ENCODE data around the gene FUT2. TPM values are rescaled to one million over a fixed set of nuclear protein-coding genes. Genes with fewer than 3 reads are reported as not detected.

FUT2 gene
- total RNA-seq, 4 donors from 2014 or later = 32.5 to 68.6 (median 55.1) TPM

DNA sequence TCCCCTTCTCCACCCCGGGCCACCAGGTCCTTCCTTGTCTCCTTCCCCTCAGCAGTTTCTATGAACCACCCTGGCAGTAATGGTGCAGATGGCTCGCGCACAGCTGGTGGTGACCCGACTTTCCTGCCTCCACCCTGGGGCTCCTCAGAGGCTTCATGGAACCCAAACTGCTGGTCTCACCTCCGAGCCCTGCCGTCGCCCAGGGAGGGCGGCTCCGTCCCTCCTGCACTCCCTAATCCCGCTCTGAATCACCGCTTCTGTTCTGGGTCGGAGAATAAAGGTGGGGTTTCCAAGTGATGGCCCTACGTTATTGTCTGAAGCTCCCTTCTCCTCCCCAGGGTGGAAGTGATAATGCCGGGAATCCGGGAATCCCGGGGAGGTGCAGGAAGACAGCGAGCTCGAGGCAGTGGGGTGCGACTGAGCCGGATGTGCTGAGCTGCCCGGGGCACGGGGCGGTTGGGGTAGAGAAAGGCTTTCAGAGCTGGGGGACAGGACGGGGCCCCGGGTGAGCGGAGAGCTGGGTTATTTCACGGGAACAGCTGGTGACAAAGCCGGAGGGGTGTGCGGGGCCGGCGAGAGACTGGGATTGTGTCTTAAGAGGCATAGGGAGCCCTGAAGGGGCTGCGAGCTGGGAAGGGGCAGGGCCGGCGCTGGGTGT lies 711 bp downstream of the FUT2 start:
- Histone ChIP-seq H3K9me3 (no peaks in the 10 kb centered on the region), H3K4me3 (peak overlapping the region; percentile 8 to 59 (median 46)), H3K4me1 (peaks cover 3 to 17% (median 11%) of the 10 kb centered on the region in 4 donors), H3K27ac (peak overlapping the region; percentile 84 to 91 (median 87)), H3K36me3 (no peaks in the 10 kb centered on the region), H3K27me3 (peaks cover 3% of the 10 kb centered on the region)
- TF ChIP-seq POLR2AphosphoS5 (IDR thresholded peaks at IDR 0.05) (peak in 1 of 3 donors; percentile 55), CTCF (IDR thresholded peaks at IDR 0.05) (no peak)
- in situ Hi-C loops (cut with MboI; ENCODE audit: low pct_ligation_motif_present in 1 of 4, low pct_unique_long_range_greater_than_20kb in 1 of 4, low sequenced_read_pairs in 3 of 4) = no loop called here
- peak; percentile 41 for DNase-seq
- 0 to 8% methylated on average over 1 to 33 of the region's 34 CpGs for WGBS, 2 donors (ENCODE audit: low coverage in 1 of 2)
- intact Hi-C loops (cut with DNase I; ENCODE audit: low total_unique reads) = no loop called here

- in situ Hi-C loops (cut with MboI; ENCODE audit: low pct_ligation_motif_present in 1 of 4, low pct_unique_long_range_greater_than_20kb in 1 of 4, low sequenced_read_pairs in 3 of 4) = no loop called here
Measured at GRCh38 chr19:48698046-48698445, 2.3 kb downstream of the FUT2 start.

GRCh38 chr19:48702701-48703100 lies 6.9 kb downstream of the FUT2 start:
- Histone ChIP-seq H3K4me3 (no peak overlapping the region), H3K36me3 (no peaks in the 10 kb centered on the region), H3K27me3 (no peaks in the 10 kb centered on the region), H3K4me1 (peaks cover 0 to 7% (median 3%) of the 10 kb centered on the region in 4 donors), H3K9me3 (no peaks in the 10 kb centered on the region), H3K27ac (no peak overlapping the region)
- in situ Hi-C loops (cut with MboI; ENCODE audit: low pct_ligation_motif_present in 1 of 4, low pct_unique_long_range_greater_than_20kb in 1 of 4, low sequenced_read_pairs in 3 of 4) (no loop called here), intact Hi-C loops (cut with DNase I; ENCODE audit: low total_unique reads) (no loop called here)
- no peak for DNase-seq
- TF ChIP-seq EP300 (IDR thresholded peaks at IDR 0.05; ENCODE audit: low read depth) = no peak
- TF ChIP-seq CTCF (IDR thresholded peaks at IDR 0.05) = no peak
- TF ChIP-seq POLR2AphosphoS5 (IDR thresholded peaks at IDR 0.05) = no peak
- TF ChIP-seq POLR2A (IDR thresholded peaks at IDR 0.05) = no peak
- 78 to 94% methylated on average over 7 to 13 of the region's 13 CpGs for WGBS, 2 donors (ENCODE audit: low coverage in 1 of 2)

More at GRCh38 chr19:48698046-48698445, 2.3 kb downstream of the FUT2 start:
- peaks cover 3% of the 10 kb centered on the region for H3K27me3 ChIP-seq
- no peaks in the 10 kb centered on the region for H3K36me3 ChIP-seq
- intact Hi-C loops (cut with DNase I; ENCODE audit: low total_unique reads) = no loop called here
- H3K9me3 ChIP-seq = no peaks in the 10 kb centered on the region
- H3K27ac ChIP-seq = peak overlapping the region; percentile 41 to 91 (median 86)
- no peak overlapping the region for H3K4me3 ChIP-seq
- peaks cover 3 to 17% (median 11%) of the 10 kb centered on the region in 4 donors for H3K4me1 ChIP-seq
- peak; percentile 68 for DNase-seq
- TF ChIP-seq EP300 (IDR thresholded peaks at IDR 0.05; ENCODE audit: low read depth) (no peak), POLR2A (IDR thresholded peaks at IDR 0.05) (peak; percentile 32), POLR2AphosphoS5 (IDR thresholded peaks at IDR 0.05) (peak in 1 of 3 donors; percentile 33)
- 35% methylated on average over 4 of the region's 4 CpGs; no CpG with 5 or more reads in 1 of the 2 donors for WGBS, 2 donors (ENCODE audit: low coverage in 1 of 2)

GRCh38 chr19:48703316-48703715 lies 7.5 kb downstream of the FUT2 start:
- in situ Hi-C loops (cut with MboI; ENCODE audit: low pct_ligation_motif_present in 1 of 4, low pct_unique_long_range_greater_than_20kb in 1 of 4, low sequenced_read_pairs in 3 of 4) = no loop called here
- TF ChIP-seq POLR2A (IDR thresholded peaks at IDR 0.05) = no peak
- TF ChIP-seq POLR2AphosphoS5 (IDR thresholded peaks at IDR 0.05) = no peak
- no peak for TF ChIP-seq EP300 (IDR thresholded peaks at IDR 0.05; ENCODE audit: low read depth)
- Histone ChIP-seq H3K27ac (no peak overlapping the region), H3K27me3 (no peaks in the 10 kb centered on the region), H3K36me3 (no peaks in the 10 kb centered on the region), H3K4me3 (no peak overlapping the region), H3K9me3 (no peaks in the 10 kb centered on the region), H3K4me1 (peaks cover 0 to 3% (median 1%) of the 10 kb centered on the region in 4 donors)
- WGBS, 2 donors (ENCODE audit: low coverage in 1 of 2) = 97% methylated on average over 23 of the region's 23 CpGs; no CpG with 5 or more reads in 1 of the 2 donors
- intact Hi-C loops (cut with DNase I; ENCODE audit: low total_unique reads) = no loop called here
- DNase-seq = no peak

DNA sequence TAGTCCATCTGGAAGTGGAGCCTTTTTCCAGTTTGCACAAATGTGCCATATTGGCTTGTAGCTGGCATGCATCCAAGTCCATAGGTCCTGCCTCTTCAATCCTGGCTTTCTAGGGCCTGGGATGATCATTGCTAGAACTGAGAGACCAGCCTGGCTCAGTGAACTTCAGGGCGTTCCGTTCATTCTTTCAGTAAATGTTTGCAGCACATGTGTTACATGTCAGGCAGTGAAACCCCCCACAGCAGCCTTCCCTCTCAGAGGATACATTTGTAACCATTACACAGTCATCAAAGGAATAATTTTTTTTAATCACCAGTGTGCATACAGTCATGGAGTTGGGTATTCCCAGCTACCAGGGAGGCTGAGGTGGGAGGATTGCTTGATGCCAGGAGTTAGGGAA lies 9.7 kb downstream of the FUT2 start:
- no peaks in the 10 kb centered on the region for H3K4me1 ChIP-seq
- H3K4me3 ChIP-seq = no peak overlapping the region
- TF ChIP-seq POLR2AphosphoS5 (IDR thresholded peaks at IDR 0.05) = no peak
- TF ChIP-seq POLR2A (IDR thresholded peaks at IDR 0.05) = no peak
- TF ChIP-seq CTCF (IDR thresholded peaks at IDR 0.05) = no peak
- no peak for TF ChIP-seq EP300 (IDR thresholded peaks at IDR 0.05; ENCODE audit: low read depth)
- no peak overlapping the region for H3K27ac ChIP-seq
- 76% methylated on average over 2 of the region's 2 CpGs; no CpG with 5 or more reads in 1 of the 2 donors for whole genome bisulfite sequencing, 2 donors (ENCODE audit: low coverage in 1 of 2)
- no peaks in the 10 kb centered on the region for H3K27me3 ChIP-seq
- intact Hi-C loops (cut with DNase I; ENCODE audit: low total_unique reads) (no loop called here), in situ Hi-C loops (cut with MboI; ENCODE audit: low pct_ligation_motif_present in 1 of 4, low pct_unique_long_range_greater_than_20kb in 1 of 4, low sequenced_read_pairs in 3 of 4) (no loop called here)
- H3K36me3 ChIP-seq = no peaks in the 10 kb centered on the region
- no peak for DNase-seq
- H3K9me3 ChIP-seq = no peaks in the 10 kb centered on the region
